ENCODE measurements around the gene GLIS1. TPM values are rescaled to one million over a fixed set of nuclear protein-coding genes. Genes with fewer than 3 reads are reported as not detected.

Gene GLIS1
- total RNA-seq, 2 donors from 2014 or later, result not detected

DNA sequence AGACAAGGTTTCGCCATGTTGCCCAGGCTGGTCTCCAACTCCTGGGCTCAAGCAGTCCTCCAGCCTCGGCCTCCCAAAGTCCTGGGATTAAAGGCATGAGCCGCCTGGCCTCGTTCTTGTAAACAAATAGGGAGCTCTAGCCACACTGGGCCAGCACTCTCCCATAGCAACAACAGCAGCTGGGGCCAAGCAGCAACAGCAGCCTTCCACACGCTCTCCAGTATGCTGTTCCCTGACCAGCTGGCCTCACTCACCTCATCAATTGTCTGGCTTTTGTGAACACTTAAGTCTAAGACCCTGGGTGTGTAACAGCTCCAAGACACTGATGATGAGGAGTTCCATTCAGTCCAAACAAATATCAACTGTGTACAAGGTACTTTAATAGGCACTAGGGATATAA lies 16.9 kb upstream of the GLIS1 start:
- Mint-ChIP-seq H3K27ac (no peak overlapping the region), H3K4me3 (no peak overlapping the region), H3K4me1 (ENCODE audit: low read depth in 2 of 2) (peaks cover 0 to 5% of the 10 kb centered on the region in 2 donors), H3K27me3 (no peaks in the 10 kb centered on the region), H3K9me3 (no peaks in the 10 kb centered on the region), H3K36me3 (no peaks in the 10 kb centered on the region)
- DNase-seq (ENCODE audit: low spot score) (no peak), ATAC-seq (no peak)

DNA sequence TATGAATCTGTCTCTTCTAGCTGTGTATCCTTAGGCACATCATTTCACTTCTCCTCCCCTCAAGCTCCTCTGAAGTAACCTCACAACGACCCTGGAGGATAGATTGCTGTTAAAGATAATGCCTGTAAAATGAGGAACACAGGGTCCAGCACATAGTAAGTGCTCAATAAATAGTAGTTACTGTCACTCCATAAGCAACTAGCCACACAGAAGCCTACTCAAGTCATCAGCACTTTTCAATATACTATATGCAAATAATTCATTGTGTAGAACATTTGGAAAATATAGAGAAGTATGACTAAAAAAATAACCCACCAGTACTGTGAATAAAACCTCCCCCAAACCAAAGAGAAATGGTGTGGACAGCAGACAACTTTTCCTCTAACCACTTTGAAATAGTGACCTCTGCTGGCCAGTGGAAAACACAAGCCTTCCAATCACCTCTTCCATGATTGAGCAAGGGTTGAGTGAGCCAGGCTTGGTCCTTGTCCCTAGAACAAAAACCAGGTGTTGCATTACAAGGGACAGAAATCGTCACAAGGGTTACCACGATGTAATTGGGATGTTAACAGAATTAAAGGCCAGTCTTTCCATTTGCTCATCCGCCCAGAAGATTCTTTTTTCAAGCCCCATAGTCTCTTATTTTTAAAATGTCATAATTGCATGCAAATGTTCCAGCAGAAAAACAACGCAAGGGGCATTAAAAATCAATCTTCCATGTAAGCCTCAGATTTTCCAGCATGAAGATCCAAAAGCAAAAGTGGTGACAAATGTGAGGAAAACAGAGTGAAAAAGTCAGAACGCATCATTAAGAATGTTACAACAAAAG lies 15.7 kb upstream of the GLIS1 start:
- peaks cover 0 to 5% of the 10 kb centered on the region in 2 donors for H3K4me1 Mint-ChIP-seq (ENCODE audit: low read depth in 2 of 2)
- DNase-seq (ENCODE audit: low spot score), result no peak
- no peaks in the 10 kb centered on the region for H3K36me3 Mint-ChIP-seq
- ATAC-seq, result peak; percentile 43 to 64
- H3K9me3 Mint-ChIP-seq, result no peaks in the 10 kb centered on the region
- H3K4me3 Mint-ChIP-seq, result no peak overlapping the region
- H3K27me3 Mint-ChIP-seq, result no peaks in the 10 kb centered on the region
- H3K27ac Mint-ChIP-seq, result no peak overlapping the region

DNA sequence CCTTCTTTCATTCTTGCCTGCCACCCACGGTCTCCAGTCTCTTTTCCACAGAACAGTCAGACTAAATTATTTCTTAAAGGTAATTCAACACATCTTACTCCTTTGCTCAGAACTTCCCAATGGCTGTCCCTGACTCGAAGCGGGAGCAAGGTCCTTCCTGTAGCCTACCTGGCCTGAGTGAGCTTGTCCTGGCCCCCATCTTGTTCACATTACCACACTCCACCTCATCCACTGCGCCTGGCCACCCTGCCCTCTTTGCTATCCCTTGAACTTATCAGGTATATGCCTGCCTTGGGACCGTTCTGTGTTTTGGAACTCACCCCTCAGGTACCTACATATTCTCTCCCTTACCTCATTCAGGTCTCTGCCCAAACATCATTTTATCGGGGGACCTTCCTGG lies 13.3 kb upstream of the GLIS1 start:
- DNase-seq (ENCODE audit: low spot score) (no peak), ATAC-seq (no peak)
- H3K4me1 Mint-ChIP-seq (ENCODE audit: low read depth in 2 of 2), result peaks cover 0 to 5% of the 10 kb centered on the region in 2 donors
- H3K9me3 Mint-ChIP-seq, result no peaks in the 10 kb centered on the region
- H3K27me3 Mint-ChIP-seq, result peaks cover 7 to 8% of the 10 kb centered on the region in 2 donors
- H3K4me3 Mint-ChIP-seq, result no peak overlapping the region
- H3K27ac Mint-ChIP-seq, result no peak overlapping the region
- H3K36me3 Mint-ChIP-seq, result no peaks in the 10 kb centered on the region

DNA sequence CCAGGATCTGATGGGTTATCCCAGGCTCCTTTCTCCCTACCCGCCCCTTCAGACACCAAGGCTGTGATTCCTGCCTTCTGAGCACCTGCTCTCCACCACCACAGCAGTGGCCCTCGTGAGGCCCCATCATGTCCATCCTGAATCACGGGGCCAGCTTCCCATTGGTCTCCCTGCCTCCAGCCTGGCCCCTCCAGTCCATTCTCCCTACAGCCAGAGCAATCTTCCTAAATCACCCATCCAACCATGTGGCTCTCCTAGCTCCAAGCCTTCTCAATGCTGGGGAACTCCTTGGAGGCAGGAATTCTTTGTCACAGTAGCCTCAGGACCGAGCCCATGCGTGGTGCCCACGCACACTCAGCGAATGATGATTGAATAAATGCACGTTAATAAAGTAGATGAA lies 8.9 kb upstream of the GLIS1 start:
- ATAC-seq, result no peak
- DNase-seq (ENCODE audit: low spot score), result no peak
- Mint-ChIP-seq H3K36me3 (peaks cover 5% of the 10 kb centered on the region), H3K27me3 (peaks cover 23 to 26% of the 10 kb centered on the region in 2 donors), H3K27ac (no peak overlapping the region), H3K4me1 (ENCODE audit: low read depth in 2 of 2) (no peaks in the 10 kb centered on the region), H3K4me3 (no peak overlapping the region), H3K9me3 (peaks cover 4% of the 10 kb centered on the region)

DNA sequence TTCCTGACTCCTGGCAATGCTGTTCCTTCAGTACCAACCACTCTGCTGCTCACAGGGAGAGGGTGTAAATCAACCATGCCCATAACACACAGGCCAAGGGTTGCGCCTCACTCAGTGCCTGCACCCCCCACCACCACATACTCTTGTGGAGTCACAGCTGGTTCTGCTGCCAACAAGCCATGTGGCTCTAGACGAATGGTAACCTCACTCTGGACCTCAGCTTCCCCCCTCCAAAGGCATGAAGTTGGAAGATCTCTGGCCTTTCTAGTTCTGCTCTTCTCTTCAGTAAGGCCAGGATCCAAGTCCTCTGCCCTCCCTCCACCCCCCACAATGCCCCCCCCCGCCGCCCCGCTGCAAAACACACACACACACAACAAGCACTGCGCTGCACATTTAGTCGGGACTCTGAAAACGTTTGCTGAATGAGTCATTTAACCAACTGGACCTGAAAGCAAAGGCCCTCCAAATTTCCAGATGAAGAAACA lies 1.7 kb upstream of the GLIS1 start:
- H3K4me1 Mint-ChIP-seq (ENCODE audit: low read depth in 2 of 2), result no peaks in the 10 kb centered on the region
- ATAC-seq, result no peak
- H3K27me3 Mint-ChIP-seq, result peaks cover 27 to 42% of the 10 kb centered on the region in 2 donors
- peaks cover 7% of the 10 kb centered on the region for H3K9me3 Mint-ChIP-seq
- DNase-seq (ENCODE audit: low spot score), result no peak
- no peak overlapping the region for H3K27ac Mint-ChIP-seq
- no peak overlapping the region for H3K4me3 Mint-ChIP-seq
- H3K36me3 Mint-ChIP-seq, result peaks cover 8% of the 10 kb centered on the region

DNA sequence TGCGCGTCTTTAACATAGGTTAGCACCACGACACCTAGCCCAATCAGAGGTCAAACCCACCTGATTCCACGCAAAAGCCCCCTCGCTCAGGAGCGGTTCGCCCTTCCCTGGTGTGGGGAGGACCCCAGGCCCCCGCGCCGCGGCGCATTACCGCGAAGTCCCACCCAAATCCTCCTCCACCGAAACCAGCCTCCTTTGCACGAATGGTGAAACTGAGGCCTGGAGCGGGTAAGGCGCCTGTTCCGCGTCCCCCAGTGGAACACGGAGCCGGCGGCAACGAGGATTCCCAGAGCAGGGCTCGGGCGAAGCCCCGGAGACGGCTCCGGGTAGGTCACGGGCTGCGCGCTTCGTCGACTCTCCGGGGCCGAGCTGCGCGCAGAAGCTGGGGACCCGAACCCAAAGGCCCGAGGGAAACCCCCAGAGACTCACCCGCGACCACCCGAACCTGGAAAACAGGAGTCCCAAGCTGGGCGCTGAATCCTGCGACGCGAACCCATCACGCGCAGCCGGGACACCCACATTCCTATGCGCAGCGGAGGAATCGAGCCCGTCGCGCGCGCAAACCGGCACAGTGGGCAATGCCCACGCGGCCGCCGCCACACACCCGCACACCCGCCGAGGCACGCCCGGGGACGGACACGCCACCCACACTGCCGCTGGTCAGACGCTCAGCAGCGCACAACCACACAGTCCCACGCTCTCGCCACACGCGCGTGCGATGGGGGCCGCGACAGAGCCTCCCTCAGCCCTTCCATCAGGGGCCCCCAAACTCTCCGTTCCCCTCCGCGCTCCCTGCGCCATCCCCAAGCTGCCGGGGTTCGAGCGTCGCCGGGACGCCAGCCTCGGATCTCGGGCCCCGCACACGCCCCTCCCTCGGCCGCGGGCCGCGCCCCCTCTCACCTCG lies 507 bp downstream of the GLIS1 start:
- peaks cover 8% of the 10 kb centered on the region for H3K36me3 Mint-ChIP-seq
- no peaks in the 10 kb centered on the region for H3K4me1 Mint-ChIP-seq (ENCODE audit: low read depth in 2 of 2)
- no peak overlapping the region for H3K4me3 Mint-ChIP-seq
- no peak overlapping the region for H3K27ac Mint-ChIP-seq
- H3K27me3 Mint-ChIP-seq, result peaks cover 37 to 54% of the 10 kb centered on the region in 2 donors
- H3K9me3 Mint-ChIP-seq, result peaks cover 7% of the 10 kb centered on the region
- peak; percentile 17 to 26 for ATAC-seq
- DNase-seq (ENCODE audit: low spot score), result no peak

DNA sequence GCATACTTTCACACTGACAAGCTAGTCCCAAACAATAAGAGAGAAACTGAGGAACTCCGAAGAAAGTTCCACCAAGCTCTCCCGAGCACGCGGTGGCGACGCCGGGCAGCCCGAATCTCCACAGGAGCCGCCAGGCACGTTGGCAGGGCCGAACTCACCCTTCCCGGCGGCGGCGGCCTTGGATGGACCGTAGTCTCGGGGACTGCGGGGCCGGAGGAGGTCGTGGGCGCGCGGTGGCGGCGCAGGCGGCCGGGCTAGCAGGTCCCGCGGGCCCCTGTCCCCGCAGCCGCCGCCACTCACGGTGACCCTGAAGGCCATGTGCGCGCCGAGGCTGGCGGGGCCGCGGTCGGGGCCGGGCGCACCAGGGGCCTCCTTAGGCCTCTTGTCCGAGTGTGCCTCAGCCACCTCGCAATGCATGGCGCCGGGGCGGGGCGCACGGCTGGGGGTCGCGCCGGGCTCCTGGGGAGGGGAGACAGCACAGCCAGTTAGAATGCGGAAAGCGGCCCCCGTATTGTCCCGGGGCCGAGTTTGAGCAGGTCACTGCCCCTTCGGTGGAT lies 1.2 kb downstream of the GLIS1 start:
- H3K4me3 Mint-ChIP-seq, result no peak overlapping the region
- no peak for ATAC-seq
- DNase-seq (ENCODE audit: low spot score), result no peak
- no peaks in the 10 kb centered on the region for H3K4me1 Mint-ChIP-seq (ENCODE audit: low read depth in 2 of 2)
- peaks cover 2% of the 10 kb centered on the region for H3K36me3 Mint-ChIP-seq
- H3K9me3 Mint-ChIP-seq, result peaks cover 1% of the 10 kb centered on the region
- H3K27ac Mint-ChIP-seq, result no peak overlapping the region
- H3K27me3 Mint-ChIP-seq, result peaks cover 33 to 48% of the 10 kb centered on the region in 2 donors

DNA sequence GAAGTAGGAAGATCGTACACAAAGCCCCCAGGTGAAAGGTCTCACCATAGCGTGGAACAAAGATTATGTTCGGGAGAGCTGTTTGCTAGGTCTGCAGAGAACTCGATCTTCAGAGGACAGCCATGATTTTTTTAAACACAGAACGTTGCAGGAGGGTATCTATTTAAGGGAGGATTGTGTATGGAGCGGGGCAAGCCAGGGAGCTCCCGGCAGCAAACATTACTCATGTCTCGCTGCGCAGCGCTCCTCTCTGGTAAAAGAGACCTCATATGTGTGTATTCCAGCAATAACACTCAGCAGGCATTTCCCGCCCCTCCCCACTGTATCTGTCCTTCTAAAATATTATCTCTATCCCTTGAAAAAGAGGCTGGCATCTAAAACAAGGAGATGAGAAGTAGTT lies 2.7 kb downstream of the GLIS1 start:
- no peaks in the 10 kb centered on the region for H3K4me1 Mint-ChIP-seq (ENCODE audit: low read depth in 2 of 2)

DNA sequence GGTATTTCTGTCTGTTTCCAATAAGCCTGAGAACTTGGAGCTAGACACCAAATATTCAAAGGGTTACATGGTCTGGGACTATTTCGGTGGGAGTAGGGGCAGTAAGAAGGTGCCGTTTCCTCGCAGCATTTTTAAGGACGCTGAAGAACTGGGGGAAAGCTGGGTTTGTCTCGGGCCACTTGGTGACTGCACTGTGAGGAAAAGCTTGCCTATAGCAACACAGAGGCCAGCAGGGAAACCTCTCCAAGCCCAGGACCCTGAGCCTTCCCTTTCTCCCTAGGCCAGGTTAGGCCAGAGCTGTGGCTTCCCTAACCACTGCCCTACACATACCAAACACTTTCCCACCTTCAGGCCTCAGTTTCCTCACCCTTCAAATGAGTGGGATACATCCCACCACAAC lies 3.3 kb downstream of the GLIS1 start:
- H3K27ac Mint-ChIP-seq, result no peak overlapping the region
- no peaks in the 10 kb centered on the region for H3K36me3 Mint-ChIP-seq
- H3K27me3 Mint-ChIP-seq, result peaks cover 31 to 39% of the 10 kb centered on the region in 2 donors
- H3K4me1 Mint-ChIP-seq (ENCODE audit: low read depth in 2 of 2), result no peaks in the 10 kb centered on the region
- ATAC-seq (no peak), DNase-seq (ENCODE audit: low spot score) (no peak)
- no peak overlapping the region for H3K4me3 Mint-ChIP-seq
- H3K9me3 Mint-ChIP-seq, result no peaks in the 10 kb centered on the region

More for the DNA sequence above, 2.7 kb downstream of the GLIS1 start:
- DNase-seq (ENCODE audit: low spot score) (no peak), ATAC-seq (no peak)
- H3K9me3 Mint-ChIP-seq, result no peaks in the 10 kb centered on the region
- no peaks in the 10 kb centered on the region for H3K36me3 Mint-ChIP-seq
- H3K4me3 Mint-ChIP-seq, result no peak overlapping the region
- no peak overlapping the region for H3K27ac Mint-ChIP-seq
- peaks cover 31 to 37% of the 10 kb centered on the region in 2 donors for H3K27me3 Mint-ChIP-seq

DNA sequence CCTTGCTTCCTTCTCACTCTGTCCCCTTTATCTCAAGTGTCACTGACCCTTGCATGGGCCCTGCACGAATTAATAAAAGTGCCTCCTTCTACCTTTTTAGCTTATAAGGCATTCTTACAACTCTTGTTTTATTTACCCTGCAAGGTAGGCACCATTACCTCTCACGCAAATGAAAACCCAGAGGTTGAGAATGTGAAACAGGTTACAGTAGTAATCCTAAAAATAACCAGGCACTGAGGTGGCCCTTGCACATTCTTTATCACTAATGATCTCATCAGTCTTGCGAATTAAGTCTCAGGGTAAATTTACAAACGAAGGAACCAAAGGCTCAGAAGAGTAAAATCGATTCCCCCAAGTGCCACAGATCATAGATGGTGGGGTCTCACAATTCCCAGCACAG lies 3.7 kb downstream of the GLIS1 start:
- no peaks in the 10 kb centered on the region for H3K4me1 Mint-ChIP-seq (ENCODE audit: low read depth in 2 of 2)
- no peak overlapping the region for H3K4me3 Mint-ChIP-seq
- peaks cover 34 to 43% of the 10 kb centered on the region in 2 donors for H3K27me3 Mint-ChIP-seq
- DNase-seq (ENCODE audit: low spot score) (no peak), ATAC-seq (no peak)
- no peaks in the 10 kb centered on the region for H3K9me3 Mint-ChIP-seq
- H3K36me3 Mint-ChIP-seq, result no peaks in the 10 kb centered on the region
- no peak overlapping the region for H3K27ac Mint-ChIP-seq

DNA sequence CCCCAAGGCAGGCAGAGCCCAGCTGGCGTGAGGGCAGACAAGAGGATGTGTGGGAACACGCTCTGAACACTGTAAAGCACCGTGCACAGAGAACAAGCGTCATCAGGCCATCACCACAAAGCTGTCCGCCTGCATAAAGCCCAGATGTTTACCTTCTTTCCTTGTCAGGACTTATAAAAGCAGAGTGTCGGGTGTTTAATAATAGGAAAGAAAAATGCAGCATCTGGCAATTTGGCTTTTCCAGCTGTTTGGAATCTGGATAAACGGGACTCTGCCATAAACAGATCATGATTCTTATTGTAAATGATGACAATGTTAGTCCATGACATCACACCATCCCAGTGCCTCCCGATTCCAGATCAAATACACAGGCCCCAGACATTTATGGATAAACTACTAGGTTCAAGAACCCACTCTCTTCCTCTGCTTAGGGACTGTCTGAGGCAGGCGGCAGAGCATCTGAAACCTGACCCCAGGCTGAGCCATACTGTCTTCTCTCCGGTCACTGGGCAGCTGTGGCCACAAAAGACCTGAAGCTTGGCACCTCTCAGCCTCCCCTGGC lies 4.2 kb downstream of the GLIS1 start:
- H3K4me1 Mint-ChIP-seq (ENCODE audit: low read depth in 2 of 2), result no peaks in the 10 kb centered on the region
- no peak overlapping the region for H3K27ac Mint-ChIP-seq
- H3K9me3 Mint-ChIP-seq, result no peaks in the 10 kb centered on the region
- peaks cover 34 to 44% of the 10 kb centered on the region in 2 donors for H3K27me3 Mint-ChIP-seq
- DNase-seq (ENCODE audit: low spot score) (no peak), ATAC-seq (no peak)
- no peak overlapping the region for H3K4me3 Mint-ChIP-seq
- H3K36me3 Mint-ChIP-seq, result no peaks in the 10 kb centered on the region

DNA sequence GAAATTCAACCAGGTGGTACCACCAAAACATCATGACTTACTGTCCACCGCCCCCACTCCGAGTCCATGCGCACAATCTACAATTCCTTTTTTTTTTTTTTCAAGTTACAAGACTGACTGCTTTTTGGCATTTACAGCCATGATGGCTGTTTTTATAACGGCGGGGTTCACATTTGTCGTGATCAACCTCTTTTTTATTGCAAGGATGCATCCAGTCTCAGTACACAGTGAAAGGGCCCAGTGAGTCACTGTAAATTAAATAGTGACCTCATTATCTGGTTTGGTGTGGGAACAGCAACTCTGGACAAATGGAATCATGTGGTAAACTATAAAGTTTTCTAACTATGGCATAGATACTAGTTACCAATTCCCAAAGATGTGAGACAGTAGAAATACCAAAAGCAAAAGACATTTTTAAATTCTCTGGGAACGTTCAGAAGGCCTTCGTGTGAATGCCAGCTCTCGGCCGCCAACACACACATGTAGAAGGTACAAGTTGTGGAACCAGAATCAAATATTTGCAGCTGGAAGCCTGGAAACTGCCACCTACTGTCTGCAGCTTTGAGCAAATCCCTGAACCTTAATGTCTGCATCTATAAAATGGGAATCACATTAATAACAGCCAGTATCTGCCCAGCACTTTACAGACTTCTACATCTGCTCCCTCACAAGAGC lies 4.9 kb downstream of the GLIS1 start:
- H3K4me3 Mint-ChIP-seq, result no peak overlapping the region
- no peaks in the 10 kb centered on the region for H3K9me3 Mint-ChIP-seq
- H3K4me1 Mint-ChIP-seq (ENCODE audit: low read depth in 2 of 2), result no peaks in the 10 kb centered on the region
- H3K27ac Mint-ChIP-seq, result no peak overlapping the region
- no peaks in the 10 kb centered on the region for H3K36me3 Mint-ChIP-seq
- peaks cover 36 to 44% of the 10 kb centered on the region in 2 donors for H3K27me3 Mint-ChIP-seq
- DNase-seq (ENCODE audit: low spot score) (no peak), ATAC-seq (no peak)

DNA sequence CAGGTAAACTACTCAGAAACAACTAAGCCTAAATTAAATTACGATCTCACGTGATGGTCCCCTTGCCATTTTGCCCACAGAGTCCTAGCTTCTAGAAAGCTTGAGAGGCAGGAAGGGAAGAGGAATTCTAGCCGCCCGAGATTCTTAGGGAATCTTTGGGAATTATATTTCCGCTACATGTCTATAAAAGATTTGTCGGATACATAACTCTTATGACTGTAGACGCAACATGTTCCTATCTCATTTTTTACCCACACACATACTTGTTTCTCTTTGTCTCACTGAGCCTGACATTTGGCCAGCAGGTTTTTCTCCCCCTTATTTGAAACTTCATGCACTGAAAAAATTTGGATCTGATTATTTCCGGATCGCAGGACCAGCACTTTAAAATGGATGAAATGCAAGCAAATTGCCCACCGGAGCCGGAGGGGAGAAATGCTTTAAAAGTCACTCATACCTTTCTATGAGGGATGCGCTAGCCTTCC lies 5.5 kb downstream of the GLIS1 start:
- no peaks in the 10 kb centered on the region for H3K36me3 Mint-ChIP-seq
- DNase-seq (ENCODE audit: low spot score), result no peak
- peaks cover 36 to 44% of the 10 kb centered on the region in 2 donors for H3K27me3 Mint-ChIP-seq
- no peaks in the 10 kb centered on the region for H3K9me3 Mint-ChIP-seq
- no peak overlapping the region for H3K27ac Mint-ChIP-seq
- H3K4me3 Mint-ChIP-seq, result no peak overlapping the region
- no peaks in the 10 kb centered on the region for H3K4me1 Mint-ChIP-seq (ENCODE audit: low read depth in 2 of 2)
- ATAC-seq, result no peak

Measured in natural killer cell treated with Interleukin-12 subunit alpha and Interleukin-12 subunit beta and Interleukin-15 and Interleukin-18, amount 100 ng/mL, for 72 hours (primary cell).